AG10803 (cell line): ENCODE results near the gene AIMP2.

Source experiments
- DNase-seq: peaks from one replicate; pipeline ENCODE4 v3.0.0; 2010; ENCODE audit warnings: low read depth
- H3K4me3 ChIP-seq: 2 replicates; pipeline ENCODE4 v1.5.1; 2011; ENCODE audit warnings: mild to moderate bottlenecking, low read length, control low read depth
- CTCF ChIP-seq: conservative IDR thresholded peaks from 2 replicates; pipeline ENCODE4 v1.5.1; 2011; ENCODE audit warnings: mild to moderate bottlenecking, low read length, control low read depth, inconsistent platforms

The AIMP2 gene

GRCh38 chr7:6011541-6011940, 2.5 kb downstream of the AIMP2 start:
- no peak for TF ChIP-seq CTCF
- no peak for DNase-seq
- H3K4me3 ChIP-seq, result no peak overlapping the region

GRCh38 chr7:6012355-6013104, 3.5 kb downstream of the AIMP2 start:
- peak; percentile 32 for DNase-seq
- H3K4me3 ChIP-seq, result no peak overlapping the region
- no peak for TF ChIP-seq CTCF

- DNase-seq, result peak; percentile 99
- peak overlapping the region; percentile 29 for H3K4me3 ChIP-seq
- TF ChIP-seq CTCF, result no peak
Measured at GRCh38 chr7:6015917-6016652, 7.0 kb downstream of the AIMP2 start.

- no peak for TF ChIP-seq CTCF
- no peak for DNase-seq
- H3K4me3 ChIP-seq, result no peak overlapping the region
Measured at GRCh38 chr7:6016653-6016966, 7.5 kb downstream of the AIMP2 start.

- TF ChIP-seq CTCF, result no peak
- H3K4me3 ChIP-seq, result no peak overlapping the region
- no peak for DNase-seq
Measured at GRCh38 chr7:6020371-6021286, 11.6 kb downstream of the AIMP2 start.

- H3K4me3 ChIP-seq, result no peak overlapping the region
Measured at GRCh38 chr7:6022707-6023106, 13.6 kb downstream of the AIMP2 start.

More at GRCh38 chr7:6022707-6023106, 13.6 kb downstream of the AIMP2 start:
- no peak for DNase-seq
- no peak for TF ChIP-seq CTCF
